KMS-11 (cell line): Measurements from ENCODE around the gene HHAT.
A peak's percentile ranks its signal among the peaks of the same experiment; 100 is the strongest.

ENCODE experiments used
- H2AFZ ChIP-seq: fragments of 200-600 bp; sonication (generic); 2 replicates; pipeline ENCODE4 v1.6.1; 2016; ENCODE audit warnings: antibody characterized with exemption, mixed run types, low read depth
- H3K27ac ChIP-seq: fragments of 200-600 bp; sonication (generic); 2 replicates; pipeline ENCODE4 v1.6.1; 2016; ENCODE audit warnings: mild to moderate bottlenecking, mixed run types
- H3K27me3 ChIP-seq: fragments of 200-600 bp; sonication (generic); 2 replicates; pipeline ENCODE4 v1.6.1; 2017; ENCODE audit warnings: mild to moderate bottlenecking, low read depth, mixed run types, moderate library complexity; ENCODE audit not compliant: insufficient read depth
- H3K36me3 ChIP-seq: fragments of 200-600 bp; sonication (generic); 2 replicates; pipeline ENCODE4 v1.6.1; 2017; ENCODE audit warnings: mild to moderate bottlenecking, mixed run types; ENCODE audit not compliant: insufficient read depth
- H3K4me1 ChIP-seq: fragments of 200-600 bp; sonication (generic); 2 replicates; pipeline ENCODE4 v1.6.1; 2016; ENCODE audit warnings: mild to moderate bottlenecking, low read depth, mixed run types; ENCODE audit not compliant: poor library complexity, severe bottlenecking
- H3K4me2 ChIP-seq: fragments of 200-600 bp; sonication (generic); 2 replicates; pipeline ENCODE4 v1.7.0; 2016; ENCODE audit warnings: mild to moderate bottlenecking, mixed run types
- H3K4me3 ChIP-seq: fragments of 200-600 bp; sonication (generic); IDR thresholded peaks from 2 replicates; pipeline ENCODE4 v1.6.1; 2017; ENCODE audit warnings: low read depth, low read length, mixed read lengths; ENCODE audit not compliant: insufficient read depth
- H3K79me2 ChIP-seq: fragments of 200-600 bp; sonication (generic); 2 replicates; pipeline ENCODE4 v1.6.1; 2016; ENCODE audit warnings: low read depth, mixed run types; ENCODE audit not compliant: insufficient read depth
- H3K9ac ChIP-seq: fragments of 200-600 bp; sonication (generic); 2 replicates; pipeline ENCODE4 v1.6.1; 2016; ENCODE audit warnings: mild to moderate bottlenecking, mixed run types
- H4K20me1 ChIP-seq: fragments of 200-600 bp; sonication (generic); 2 replicates; pipeline ENCODE4 v1.6.1; 2016; ENCODE audit warnings: mild to moderate bottlenecking, mixed run types; ENCODE audit not compliant: insufficient read depth
- CTCF ChIP-seq: fragments of 200-600 bp; sonication (generic); conservative IDR thresholded peaks from 2 replicates; pipeline ENCODE4 v1.6.1; 2017; ENCODE audit warnings: low read depth, mild to moderate bottlenecking, antibody characterized with exemption, low read length, moderate library complexity, mixed read lengths

Gene HHAT

DNA sequence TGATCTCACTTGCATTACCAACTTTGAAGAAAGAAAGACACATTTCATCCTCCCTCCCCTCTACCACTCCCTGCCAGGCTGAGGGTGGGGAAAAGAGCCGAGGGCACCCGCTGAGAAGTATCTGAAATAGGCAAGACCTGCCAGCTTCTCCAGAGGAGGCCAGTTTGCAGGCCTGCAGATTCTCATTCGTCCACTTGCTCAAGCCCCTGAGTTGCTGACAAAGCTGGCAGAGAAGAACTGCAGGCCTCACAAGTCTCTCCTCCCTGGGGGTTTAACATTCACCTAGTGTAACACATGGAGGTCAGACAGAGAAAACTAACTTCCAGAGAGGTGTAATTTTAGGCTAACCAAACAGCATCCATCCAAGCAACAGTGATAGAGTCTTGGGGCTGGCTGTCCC, 376.4 kb downstream of the HHAT start:
- Histone ChIP-seq H2AFZ (no peak overlapping the region), H4K20me1 (no peaks in the 10 kb centered on the region), H3K4me2 (no peak overlapping the region), H3K4me1 (peaks cover 37% of the 10 kb centered on the region), H3K4me3 (no peak overlapping the region), H3K79me2 (no peaks in the 10 kb centered on the region), H3K9ac (no peak overlapping the region), H3K36me3 (no peaks in the 10 kb centered on the region), H3K27me3 (no peaks in the 10 kb centered on the region), H3K27ac (no peak overlapping the region)
- TF ChIP-seq CTCF, result no peak

GRCh38 chr1:210706246-210706645, 377.5 kb downstream of the HHAT start:
- Histone ChIP-seq H3K4me1 (peaks cover 32% of the 10 kb centered on the region), H3K4me2 (no peak overlapping the region), H2AFZ (no peak overlapping the region), H3K9ac (no peak overlapping the region), H3K27me3 (no peaks in the 10 kb centered on the region), H3K36me3 (no peaks in the 10 kb centered on the region), H3K79me2 (no peaks in the 10 kb centered on the region), H3K27ac (no peak overlapping the region), H3K4me3 (no peak overlapping the region), H4K20me1 (no peaks in the 10 kb centered on the region)
- TF ChIP-seq CTCF, result no peak

DNA sequence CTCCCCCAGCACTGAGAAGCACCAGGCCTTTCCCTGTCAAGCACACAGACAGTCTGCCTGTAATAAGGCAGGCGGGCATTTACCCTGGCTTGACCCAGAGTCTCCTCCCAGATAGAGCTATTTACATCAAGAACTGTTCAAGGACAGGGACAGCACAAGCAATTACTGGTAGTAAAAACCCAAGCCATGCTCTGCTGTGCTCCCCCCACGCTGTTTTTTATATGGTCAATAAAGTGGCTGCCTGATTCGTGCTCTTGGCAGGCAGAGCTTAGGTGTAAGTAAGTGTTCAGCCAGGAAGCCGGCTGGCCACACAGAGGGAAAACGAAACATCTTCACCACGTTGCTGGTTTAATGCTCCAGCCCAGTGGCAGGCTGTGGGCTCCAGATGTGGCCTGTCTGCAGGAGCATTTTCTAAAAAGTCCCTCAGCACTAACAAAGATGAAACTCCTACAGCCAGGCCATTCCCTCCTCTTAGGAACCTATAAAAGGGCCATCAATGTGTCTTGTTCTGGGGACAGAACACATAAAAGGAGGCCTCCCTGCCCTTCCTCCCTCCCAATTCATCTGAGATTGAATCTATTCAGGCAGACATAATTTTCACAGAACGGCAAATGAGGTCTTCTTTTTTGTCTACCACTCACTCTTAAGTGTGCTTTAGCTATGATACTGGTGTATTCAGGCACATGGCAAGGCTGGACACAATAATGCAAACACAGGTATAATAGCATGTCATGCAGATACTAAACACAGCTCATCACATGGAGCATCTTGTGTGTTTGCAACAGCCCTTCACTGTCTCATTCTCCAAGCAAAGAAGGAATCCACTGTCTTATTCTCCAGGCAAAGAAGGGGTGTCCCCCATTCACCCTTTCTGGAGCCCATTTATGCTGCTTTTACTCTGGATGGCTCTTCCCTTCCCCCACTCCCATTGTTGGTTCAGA, 378.9 kb downstream of the HHAT start:
- peak overlapping the region; percentile 35 for H3K27ac ChIP-seq
- H3K36me3 ChIP-seq, result no peaks in the 10 kb centered on the region
- H2AFZ ChIP-seq, result peak overlapping the region; percentile 13; the same call in 1 of the 2 replicates
- H3K4me3 ChIP-seq, result peak overlapping the region; percentile 32
- no peaks in the 10 kb centered on the region for H4K20me1 ChIP-seq
- H3K79me2 ChIP-seq, result no peaks in the 10 kb centered on the region
- TF ChIP-seq CTCF, result no peak
- peaks cover 32% of the 10 kb centered on the region for H3K4me1 ChIP-seq
- no peaks in the 10 kb centered on the region for H3K27me3 ChIP-seq
- H3K9ac ChIP-seq, result no peak overlapping the region; the same call in 1 of the 2 replicates
- H3K4me2 ChIP-seq, result peak overlapping the region; percentile 64

GRCh38 chr1:210709701-210710100, 381.0 kb downstream of the HHAT start:
- Histone ChIP-seq H3K4me2 (no peak overlapping the region), H3K36me3 (no peaks in the 10 kb centered on the region), H3K79me2 (no peaks in the 10 kb centered on the region), H3K4me1 (peaks cover 32% of the 10 kb centered on the region), H4K20me1 (no peaks in the 10 kb centered on the region), H3K9ac (no peak overlapping the region), H3K27ac (no peak overlapping the region), H2AFZ (no peak overlapping the region), H3K27me3 (no peaks in the 10 kb centered on the region), H3K4me3 (no peak overlapping the region)
- TF ChIP-seq CTCF, result no peak
